Stimulated activated CD4-positive, alpha-beta T cell treated with anti-CD3 and anti-CD28 coated beads, TNF-alpha, amount 100 ng/mL, for 48 hours (primary cell): Measurements from ENCODE around the gene PIK3R3.

ENCODE experiments used
- DNase-seq, 3 donors: peaks; one replicate each; pipeline ENCODE4 v3.0.0-alpha.2; 2020; ENCODE audit warnings: low read depth in 3 of 3

PIK3R3 gene

DNA sequence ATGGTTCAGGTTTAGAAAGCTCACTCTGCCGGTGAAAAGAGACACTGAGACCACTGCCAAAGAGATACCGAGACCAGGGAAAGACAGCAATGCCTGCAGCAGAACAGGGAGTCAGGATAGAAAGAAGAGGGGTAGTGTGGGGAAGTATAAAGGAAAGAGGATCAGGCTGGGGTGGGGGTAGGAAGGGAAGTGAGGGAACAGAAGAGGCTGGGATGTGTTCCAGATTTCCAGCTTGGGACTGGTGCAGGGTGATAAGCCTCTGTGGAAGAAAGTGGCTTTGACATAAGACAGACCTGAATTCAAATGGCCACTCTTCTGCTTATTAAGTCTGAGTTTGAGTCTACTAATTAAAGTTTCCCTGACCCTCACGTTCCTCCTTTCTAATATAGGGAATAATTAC lies 105.9 kb downstream of the PIK3R3 start:
- DNase-seq, result no peak

DNA sequence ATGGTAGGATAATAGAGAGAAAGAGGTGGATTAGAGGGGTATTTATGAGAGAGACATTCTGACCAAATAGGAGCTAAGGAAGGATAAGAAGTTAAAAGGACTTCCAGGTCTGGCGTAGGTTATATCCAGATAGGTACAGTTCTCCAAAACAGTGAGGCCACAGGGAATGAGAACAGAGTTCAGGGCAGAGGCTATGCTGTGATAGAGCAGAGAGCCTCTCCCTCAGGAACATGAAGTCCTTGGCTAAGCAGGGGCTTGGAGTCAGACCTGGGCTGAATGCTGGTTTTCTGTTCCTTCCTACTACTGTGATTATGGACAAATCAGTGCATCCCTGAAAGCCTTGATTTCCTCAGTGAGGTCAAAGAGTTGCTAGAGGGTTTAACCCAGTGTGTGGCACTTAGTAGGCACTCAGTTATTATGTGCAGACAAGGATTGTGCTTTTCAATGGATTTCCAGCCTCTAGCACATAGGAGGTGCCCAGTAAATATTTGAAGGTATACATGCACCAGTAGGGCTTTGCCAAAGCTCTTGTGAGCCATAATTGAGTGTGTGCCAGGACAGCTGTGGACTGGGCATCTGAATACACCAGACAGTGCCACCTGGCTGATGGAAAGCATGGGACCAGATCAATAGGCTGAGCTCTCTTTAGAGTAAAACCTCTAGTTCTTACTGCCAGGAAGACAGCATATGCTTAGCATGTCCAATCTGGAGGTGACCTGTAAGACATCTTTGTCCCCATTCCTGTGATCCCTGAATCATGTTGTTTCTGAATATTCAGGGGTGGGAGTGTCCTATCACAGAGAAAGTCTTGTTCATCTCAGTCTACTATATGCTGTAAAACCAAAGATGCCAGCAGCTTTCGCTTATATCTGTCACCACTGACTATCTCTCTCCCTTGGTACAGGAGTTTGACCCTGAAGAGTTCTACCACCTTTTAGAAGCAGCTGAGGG lies 111.1 kb downstream of the PIK3R3 start:
- DNase-seq, result no peak

DNA sequence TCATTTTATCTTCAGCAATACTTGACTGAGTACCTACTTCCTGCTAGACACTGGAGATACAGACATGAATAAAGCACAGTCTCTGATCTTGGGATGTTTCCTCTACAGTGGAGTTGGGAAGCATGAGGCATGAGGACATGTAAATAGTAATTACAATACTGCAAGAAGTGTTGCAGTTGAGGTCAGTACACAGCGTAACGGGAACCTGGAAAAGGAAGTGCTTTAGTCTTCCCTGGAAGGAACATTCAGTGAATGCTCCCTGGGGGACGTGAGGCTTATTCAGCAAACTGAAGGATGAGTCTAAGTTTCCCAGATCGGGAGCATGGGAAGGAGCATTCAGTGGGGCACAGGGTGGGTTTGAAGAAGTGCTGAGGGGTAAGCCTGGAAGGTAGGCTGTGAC lies 112.4 kb downstream of the PIK3R3 start:
- no peak for DNase-seq

DNA sequence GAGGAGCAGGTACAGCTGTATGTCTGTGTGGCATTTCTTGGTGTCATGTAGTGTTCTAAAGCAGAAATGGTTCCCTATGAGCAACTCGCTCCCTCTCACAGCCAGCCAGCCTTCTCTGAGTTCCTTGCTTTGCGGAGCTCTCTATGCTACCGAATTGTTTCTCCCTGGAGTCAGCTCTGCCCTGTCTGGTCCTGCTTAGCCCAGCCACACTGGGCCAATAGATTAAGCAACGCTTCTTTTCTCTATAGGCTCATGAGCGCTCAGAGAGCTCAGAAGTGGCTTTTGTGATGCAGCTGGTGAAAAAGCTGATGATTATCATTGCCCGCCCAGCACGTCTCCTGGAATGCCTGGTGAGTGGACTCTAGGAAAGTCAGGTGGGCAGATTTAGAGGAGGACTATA lies 113.1 kb downstream of the PIK3R3 start:
- no peak for DNase-seq

DNA sequence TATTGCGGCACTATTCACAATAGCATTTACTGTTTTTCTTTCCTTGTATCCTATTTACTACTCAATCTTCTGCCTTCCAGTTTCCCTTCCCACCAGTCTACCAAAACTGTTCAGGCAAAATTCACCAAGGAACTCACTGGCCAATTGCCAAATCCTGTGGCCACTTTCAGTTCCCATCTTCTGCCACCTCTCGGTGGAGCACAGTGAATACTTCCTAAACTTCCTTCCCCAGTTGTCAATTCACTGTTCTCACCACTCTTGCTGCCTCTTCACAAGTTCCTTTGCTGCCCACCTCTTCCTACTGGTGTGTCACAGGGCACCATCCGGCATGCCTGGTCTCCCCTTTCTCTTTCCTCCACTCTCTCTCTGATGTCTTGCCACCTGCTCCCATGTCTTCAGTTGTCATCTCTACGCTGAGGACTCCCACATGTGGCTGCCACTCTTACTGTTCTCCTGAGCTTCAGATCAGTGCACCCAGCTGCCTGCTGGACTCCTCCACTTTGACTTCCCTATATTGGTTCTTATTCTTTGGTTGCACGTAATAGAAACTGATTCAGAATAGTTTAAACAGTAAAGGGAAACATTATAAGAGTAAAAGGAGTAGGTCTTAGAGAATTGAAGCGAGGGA lies 114.4 kb downstream of the PIK3R3 start:
- DNase-seq, result no peak

DNA sequence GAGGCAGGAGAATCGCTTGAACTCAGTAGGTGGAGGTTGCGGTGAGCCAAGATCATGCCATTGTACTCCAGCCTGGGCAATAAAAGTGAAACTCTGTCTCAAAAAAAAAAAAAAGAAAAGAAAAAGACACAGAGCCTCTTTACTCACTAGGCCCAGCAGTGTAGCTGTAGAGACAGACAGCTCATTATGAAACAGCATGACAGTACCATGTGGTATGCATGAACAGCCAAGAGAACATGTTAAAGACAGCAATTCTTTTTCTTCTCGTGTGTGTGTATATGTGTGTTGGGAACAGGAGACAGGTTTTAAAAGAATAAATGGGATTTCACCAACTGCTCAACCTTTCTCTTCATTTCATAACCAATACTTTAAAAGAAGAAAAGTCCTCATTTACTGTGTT lies 118.8 kb downstream of the PIK3R3 start:
- DNase-seq, result no peak

DNA sequence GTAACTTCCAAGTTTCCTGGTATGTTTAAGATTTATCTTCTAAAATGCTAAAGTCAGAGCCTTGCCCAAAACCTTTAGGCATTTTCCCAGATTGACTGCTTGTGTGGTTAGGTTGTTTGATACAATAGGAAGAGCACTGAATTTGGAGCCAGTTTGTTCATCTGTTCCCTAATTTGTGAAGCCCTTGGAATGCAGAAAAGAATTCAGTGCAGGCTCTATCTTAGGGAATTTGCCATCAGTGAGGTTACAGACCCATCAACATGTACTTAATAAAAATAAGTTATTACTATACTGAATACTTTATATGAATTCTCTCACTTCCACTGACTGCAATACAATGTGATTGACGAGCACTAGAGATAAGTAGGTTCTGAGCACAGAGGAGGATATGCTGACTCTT lies 120.2 kb downstream of the PIK3R3 start:
- no peak for DNase-seq

DNA sequence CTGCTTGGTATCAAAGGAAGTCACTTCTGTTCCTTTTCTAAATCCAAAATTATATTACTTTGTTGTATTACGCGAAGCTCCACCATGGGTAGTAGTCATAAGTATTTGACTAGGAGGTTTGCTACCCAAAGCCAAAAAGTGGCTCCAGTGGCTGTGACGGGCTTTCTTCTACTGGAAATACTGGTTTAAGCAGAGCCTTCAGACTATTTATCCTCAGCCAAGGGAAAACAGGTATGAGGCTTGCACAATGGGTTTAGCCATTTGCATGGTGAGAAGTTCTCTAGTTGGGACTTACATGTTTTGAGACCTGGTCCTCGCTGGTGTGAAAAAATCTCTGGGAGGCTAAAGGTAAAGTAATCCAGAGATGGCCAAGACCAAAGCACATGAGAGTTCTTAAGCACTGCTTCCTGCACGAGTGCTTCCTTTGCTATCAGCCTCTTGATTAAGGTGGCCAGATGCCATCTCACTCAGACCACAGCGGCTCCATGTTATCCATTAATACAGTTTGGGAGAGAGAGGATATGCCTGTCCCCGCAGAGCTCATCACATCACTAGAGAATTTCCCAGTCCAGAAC lies 121.2 kb downstream of the PIK3R3 start:
- no peak for DNase-seq

DNA sequence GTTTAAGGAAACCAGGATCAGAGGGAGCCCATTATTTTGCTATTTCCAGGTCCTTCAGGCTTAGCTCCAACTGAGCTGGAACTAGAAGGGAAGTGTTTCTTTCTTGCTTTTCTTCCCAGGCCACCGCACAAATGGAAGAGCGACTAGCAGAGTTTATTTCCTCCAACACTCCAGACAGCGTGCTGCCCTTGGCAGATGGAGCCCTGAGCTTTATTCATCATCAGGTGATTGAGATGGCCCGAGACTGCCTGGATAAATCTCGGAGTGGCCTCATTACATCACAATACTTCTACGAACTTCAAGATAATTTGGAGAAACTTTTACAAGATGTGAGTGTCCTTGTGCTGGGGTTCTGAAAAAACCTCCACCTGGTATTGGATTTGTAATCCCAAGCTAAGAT lies 121.8 kb downstream of the PIK3R3 start:
- no peak for DNase-seq

DNA sequence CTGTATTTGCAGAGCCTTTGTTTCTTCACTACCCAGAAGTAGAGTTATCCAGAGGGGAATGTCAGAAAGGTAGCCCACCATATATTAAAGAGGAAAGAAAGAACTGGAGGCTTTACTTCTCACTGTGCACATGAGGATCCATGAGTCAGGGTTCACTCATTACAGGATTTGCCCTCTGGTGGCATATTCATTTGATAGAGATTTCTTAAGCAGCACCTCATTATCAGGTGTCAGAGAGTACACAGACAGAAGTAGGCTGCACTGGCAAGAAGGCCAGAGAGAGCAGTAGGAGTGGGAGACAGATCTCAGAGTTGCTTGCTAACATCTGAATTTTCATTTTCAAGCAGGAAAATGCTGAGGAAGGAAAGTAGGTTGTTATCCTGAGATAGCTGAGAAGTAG lies 123.8 kb downstream of the PIK3R3 start:
- DNase-seq, result no peak

DNA sequence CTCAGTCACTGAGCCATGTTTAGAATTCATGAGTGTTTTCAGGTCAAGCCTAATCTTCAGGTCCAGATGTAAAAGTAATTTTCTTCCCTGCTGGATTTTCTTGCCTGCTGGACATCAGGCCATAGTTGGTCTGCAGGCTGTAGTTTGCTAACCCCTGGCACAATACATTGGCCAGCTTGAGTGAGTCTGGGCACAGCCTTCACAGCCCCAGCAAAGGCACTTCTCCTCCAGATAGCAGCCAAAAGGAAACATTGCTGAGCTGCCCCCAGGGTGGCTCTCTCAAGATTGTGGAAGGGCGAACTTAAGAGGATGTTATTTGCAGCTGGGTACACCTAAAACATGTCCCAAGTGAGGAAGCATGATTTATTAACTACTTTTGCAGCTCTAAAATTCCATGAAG lies 126.8 kb downstream of the PIK3R3 start:
- DNase-seq, result no peak

DNA sequence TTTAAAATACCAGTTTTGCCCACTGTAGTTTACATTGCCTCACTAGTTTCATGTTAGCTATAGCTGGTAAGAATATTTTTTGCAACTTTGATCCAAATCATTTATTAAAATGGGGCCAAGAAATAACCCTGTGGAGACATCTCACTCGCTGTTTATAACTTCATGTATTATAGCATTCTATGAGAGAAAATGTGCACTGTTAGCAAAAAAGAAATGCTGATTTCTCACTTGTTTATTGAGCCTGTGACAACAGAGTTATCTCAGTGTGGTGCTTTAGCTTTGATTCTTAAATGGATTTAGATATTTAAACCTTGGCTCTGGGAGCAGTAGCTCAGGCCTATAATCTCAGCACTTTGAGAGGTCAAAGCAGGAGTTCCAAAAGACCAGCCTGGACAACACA lies 127.9 kb downstream of the PIK3R3 start:
- DNase-seq, result no peak

DNA sequence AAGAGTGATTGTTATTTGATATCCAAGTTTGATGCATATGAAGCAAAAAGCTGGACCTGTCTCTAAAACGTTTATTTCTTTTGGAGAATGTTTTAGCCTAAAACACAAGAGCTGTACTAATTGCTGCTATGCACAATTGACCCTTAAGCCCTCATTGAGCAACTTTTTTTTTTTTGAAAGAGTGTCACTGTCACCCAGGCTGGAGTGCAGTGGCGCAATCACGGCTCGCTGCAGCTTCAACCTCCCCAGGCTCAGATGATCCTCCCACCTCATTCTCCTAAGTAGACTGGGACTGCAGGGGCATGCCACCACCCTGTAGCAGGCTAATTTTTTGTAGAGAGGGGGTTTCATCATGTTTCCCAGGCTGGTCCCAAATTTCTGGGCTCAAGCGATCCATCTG lies 129.1 kb downstream of the PIK3R3 start:
- no peak for DNase-seq

DNA sequence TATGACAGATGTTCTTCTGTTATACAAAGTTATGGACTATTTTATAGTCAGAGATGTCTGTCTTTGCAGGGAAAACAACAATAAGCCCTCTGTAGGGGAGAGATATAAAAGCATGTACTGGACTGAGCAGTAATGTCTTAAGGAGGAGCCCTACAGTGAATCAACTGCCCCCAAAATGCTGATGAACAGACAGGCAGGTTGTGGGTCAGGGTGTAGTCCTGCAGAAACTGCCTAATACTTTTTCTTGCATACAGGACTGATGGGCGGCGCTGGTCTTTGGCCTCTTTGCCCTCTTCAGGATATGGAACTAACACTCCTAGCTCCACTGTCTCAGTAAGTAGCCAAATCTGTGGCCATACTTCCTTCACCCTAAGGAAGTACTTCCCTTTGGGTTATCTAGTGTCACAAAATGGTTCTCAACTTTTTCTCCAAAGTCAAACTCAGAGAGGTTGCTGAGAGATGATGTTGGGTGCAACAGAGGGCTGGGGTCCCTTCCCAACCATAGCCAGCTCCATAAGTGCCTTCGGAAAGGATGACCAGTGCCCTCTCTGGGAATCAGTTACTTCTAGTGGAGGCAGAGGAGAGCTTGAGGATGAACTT lies 129.8 kb downstream of the PIK3R3 start:
- DNase-seq, result no peak

DNA sequence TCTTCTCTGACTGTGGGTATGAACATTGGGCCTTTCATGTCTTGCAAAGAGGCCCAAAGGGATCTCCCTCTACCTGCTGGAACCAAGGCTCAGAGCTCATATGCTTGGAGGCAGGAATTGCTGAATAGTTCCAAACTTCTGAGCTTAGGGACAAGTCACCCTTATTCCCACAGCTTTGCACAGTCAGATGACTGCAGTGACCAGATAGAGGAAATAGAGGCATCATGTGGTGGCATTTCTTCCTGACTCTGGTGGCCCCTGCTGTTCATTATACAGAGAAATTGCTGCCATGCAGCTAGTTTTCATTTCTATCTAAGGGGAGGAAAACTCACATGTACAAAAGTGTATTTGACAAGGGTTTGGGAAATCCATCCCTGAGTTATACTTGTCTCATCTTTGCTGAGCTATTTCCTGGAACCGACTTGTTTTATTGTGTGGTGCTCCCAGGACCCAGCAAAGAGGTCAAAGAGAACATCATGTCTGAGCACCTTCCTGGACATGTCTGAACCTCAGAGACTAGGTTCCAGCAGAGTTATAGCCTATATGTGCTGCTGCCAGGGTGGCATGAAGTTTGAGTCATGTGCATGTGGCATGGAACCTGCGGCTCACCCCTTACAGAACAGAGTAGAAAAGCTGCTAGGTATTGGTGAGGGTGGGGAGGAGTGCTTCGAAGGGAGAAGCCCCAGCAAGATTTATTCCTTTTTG lies 131.2 kb downstream of the PIK3R3 start:
- DNase-seq, result no peak

DNA sequence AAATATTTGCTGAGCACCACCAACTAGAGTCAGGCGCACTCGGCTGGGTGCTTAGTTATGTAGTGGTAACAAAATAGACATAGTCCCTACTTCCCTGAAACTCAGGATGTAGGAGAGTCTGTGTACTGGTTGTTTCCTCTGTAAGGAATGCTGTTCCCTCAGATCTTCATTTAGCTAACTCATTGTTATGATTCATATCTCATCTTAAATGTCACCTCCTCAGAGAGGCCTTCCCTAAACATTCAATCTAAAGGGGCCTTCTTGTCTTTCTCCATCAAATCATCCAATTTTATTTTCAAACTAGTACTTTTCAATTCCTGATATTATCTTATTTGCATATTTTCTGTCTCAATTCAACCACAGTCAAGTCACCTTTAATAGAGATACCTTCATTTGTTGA lies 132.9 kb downstream of the PIK3R3 start:
- DNase-seq, result no peak

DNA sequence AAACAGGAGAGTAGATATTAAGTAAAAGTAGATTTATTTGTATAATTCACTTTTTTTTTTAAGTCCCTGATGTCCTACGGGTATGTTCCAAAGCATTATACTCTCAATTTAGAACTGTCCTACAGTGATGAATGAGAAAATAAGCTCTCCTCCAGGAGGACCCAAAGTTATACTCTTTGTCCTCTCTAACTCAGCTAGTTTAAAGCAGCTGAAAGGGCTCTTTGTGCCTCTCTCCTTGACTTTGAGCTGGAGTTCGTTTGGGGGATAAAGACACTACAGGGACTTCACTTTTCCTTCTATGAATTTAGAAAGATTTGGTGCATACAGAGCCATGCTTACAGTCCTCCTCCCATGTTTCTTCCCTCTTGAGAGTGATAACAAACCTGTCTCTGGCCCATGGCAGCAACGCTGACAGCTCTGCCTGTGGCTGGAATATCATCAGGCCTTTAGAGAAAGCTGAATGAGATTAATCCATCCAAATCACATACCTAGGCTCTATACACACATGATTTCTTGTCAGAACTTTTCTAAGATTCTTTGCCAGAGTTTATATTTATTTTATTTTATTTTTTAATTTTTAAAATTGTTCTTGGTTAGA lies 134.3 kb downstream of the PIK3R3 start:
- no peak for DNase-seq

DNA sequence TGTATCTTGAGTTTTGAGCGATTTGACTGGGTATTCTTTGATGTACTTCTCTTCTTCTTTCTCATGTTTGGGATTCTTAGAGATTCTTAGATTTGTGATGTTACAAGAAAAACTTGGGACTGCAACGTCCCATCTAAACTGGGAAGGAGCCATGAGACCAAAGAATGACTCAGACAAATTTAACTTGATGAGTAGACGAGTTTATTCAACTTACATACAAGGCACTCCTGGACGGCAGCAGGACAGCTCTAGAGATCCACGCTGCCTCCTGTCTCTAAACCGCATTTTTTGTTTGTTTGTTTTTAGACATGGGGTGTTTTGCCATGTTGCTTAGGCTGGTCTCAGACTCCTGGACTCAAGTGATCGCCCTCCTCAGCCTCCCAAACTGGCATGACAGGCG lies 137.1 kb downstream of the PIK3R3 start:
- no peak for DNase-seq

DNA sequence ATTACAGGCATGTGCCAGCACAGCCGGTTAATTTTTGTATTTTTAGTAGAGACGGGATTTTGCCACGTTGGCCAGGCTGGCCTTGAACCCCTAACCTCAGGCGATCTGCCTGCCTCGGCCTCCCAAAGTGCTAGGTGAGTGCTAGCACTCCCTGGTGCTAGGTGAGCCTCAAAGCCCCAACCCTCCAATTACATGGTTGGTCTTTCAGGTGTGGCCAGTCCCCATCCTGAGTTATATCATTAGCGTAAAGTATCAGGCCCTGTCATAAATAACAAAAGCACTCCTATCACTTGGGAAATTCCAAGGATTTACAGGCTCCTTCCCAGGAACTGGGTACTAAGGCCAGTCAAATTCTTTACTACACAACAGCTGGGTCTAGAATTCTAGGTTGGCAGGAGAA lies 138.0 kb downstream of the PIK3R3 start:
- DNase-seq, result no peak
